A673 (cell line): ENCODE results near the gene ZC3H6. TPM values are rescaled to one million over a fixed set of nuclear protein-coding genes. Genes with fewer than 3 reads are reported as not detected.
"Not testable (repeated sequence)": the region's sequence is repeated elsewhere in the genome, so short reads cannot be mapped to it uniquely, and the experiment has no call there.

Experiments
- BruUV-seq: library from RNA; stranded (reverse); fragments of 400-500 nt; replicated peaks from 2 replicates; lab custom pipeline; 2021; lab: Mats Ljungman, UMichigan
- CTCF ChIA-PET: fragments of 300-600 bp; sonication (Branson Sonifier 250); formaldehyde crosslinking; loops from one replicate; lab custom pipeline; 2022; ENCODE audit warnings: antibody characterized with exemption; lab: Charles Lee
- POLR2A ChIA-PET: fragments of 300-600 bp; sonication (Branson Sonifier 250); formaldehyde crosslinking; loops from one replicate; lab custom pipeline; 2022; ENCODE audit warnings: antibody characterized with exemption; ENCODE audit not compliant: low non-redundant PET; lab: Charles Lee
- DNase-seq: peaks from one replicate; pipeline ENCODE4 v3.0.0-alpha.2; 2015; ENCODE audit warnings: low spot score
- H3K27ac ChIP-seq: fragments of 200-600 bp; sonication (generic); 2 replicates; pipeline ENCODE4 v1.5.1; 2016; ENCODE audit warnings: mixed run types, low read depth, mild to moderate bottlenecking, mixed read lengths, antibody characterized with exemption, low read length; ENCODE audit not compliant: poor library complexity, severe bottlenecking
- H3K27me3 ChIP-seq: fragments of 200-600 bp; sonication (generic); replicated peaks from 2 replicates; pipeline ENCODE4 v1.6.1; 2017; ENCODE audit warnings: mixed run types, low read depth, mild to moderate bottlenecking, mixed read lengths, antibody characterized with exemption, low read length; ENCODE audit not compliant: insufficient read depth, poor library complexity
- H3K36me3 ChIP-seq: fragments of 200-600 bp; sonication (generic); 2 replicates; pipeline ENCODE4 v1.6.1; 2016; ENCODE audit warnings: mixed run types, mild to moderate bottlenecking, mixed read lengths, antibody characterized with exemption, low read length; ENCODE audit not compliant: insufficient read depth, poor library complexity, severe bottlenecking
- H3K4me1 ChIP-seq: fragments of 200-600 bp; sonication (generic); 2 replicates; pipeline ENCODE4 v1.6.1; 2017; ENCODE audit warnings: mixed run types, mild to moderate bottlenecking, mixed read lengths, antibody characterized with exemption, low read length; ENCODE audit not compliant: insufficient read depth, poor library complexity, severe bottlenecking
- H3K4me3 ChIP-seq: fragments of 200-600 bp; sonication (generic); 2 replicates; pipeline ENCODE4 v1.5.1; 2016; ENCODE audit warnings: low read depth, mixed run types, mild to moderate bottlenecking, mixed read lengths, low read length; ENCODE audit not compliant: poor library complexity, severe bottlenecking
- H3K9me3 ChIP-seq: fragments of 200-600 bp; sonication (generic); 2 replicates; pipeline ENCODE4 v1.6.1; 2016; ENCODE audit warnings: mixed run types, low read depth, mild to moderate bottlenecking, mixed read lengths, antibody characterized with exemption, low read length; ENCODE audit not compliant: poor library complexity, severe bottlenecking
- intact Hi-C: fragments of 100-400 bp; cut with micrococcal nuclease; formaldehyde crosslinking; loops from one replicate; pipeline ENCODE4 v1.10.0; 2022; ENCODE audit not compliant: unreplicated experiment
- total RNA-seq: library from RNA; stranded (reverse); gene quantifications from 2 replicates; pipeline ENCODE4 v1.2.3, GENCODE V29; 2021

ZC3H6 gene
- total RNA-seq, 1 experiment from 2014 or later: 7.6 TPM

DNA sequence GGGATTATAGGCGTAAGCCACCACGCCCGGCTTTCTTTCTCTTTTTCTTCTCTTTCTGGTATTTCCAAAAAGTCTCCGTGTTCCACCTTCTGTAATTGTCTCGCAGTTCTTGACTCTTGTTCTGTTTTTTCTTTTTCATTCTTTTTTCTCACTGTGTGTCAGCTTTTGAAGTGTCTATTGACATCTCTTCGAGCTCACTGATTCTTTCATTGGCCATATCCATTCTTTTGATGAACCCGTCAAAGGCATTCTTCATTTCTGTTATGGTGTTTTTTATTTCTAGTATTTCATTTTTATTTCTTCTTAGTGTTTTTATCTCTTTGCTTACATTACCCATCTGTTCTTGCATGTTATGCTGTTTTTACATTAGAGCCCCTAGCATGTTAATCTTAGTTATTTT lies 84.7 kb downstream of the ZC3H6 start:
- H3K4me3 ChIP-seq, H3K9me3 ChIP-seq, intact Hi-C loops, BruUV-seq, H3K27me3 ChIP-seq, H3K36me3 ChIP-seq, H3K4me1 ChIP-seq, DNase-seq, POLR2A ChIA-PET, H3K27ac ChIP-seq, CTCF ChIA-PET: not testable (repeated sequence)

Other genes with a start within 250 kb of the ZC3H6 start
- 16.9 and 21.8 TPM in 2 replicates for gene TMEM87B, start 220.3 kb upstream of the ZC3H6 start, total RNA-seq
- 4.1 and 5.1 TPM in 2 replicates for gene FBLN7, start 137.2 kb upstream of the ZC3H6 start, total RNA-seq
- gene ZC3H8, start 20.6 kb upstream of the ZC3H6 start, total RNA-seq: 19.7 and 23.2 TPM in 2 replicates
- 17.5 and 19.9 TPM in 2 replicates for gene RGPD8, start 158.0 kb downstream of the ZC3H6 start, total RNA-seq
- 119 and 146 TPM in 2 replicates for gene TTL, start 206.6 kb downstream of the ZC3H6 start, total RNA-seq